SK-MEL-5 (cell line): ENCODE measurements around the gene RWDD4. TPM values are rescaled to one million over a fixed set of nuclear protein-coding genes. Genes with fewer than 3 reads are reported as not detected.
"Not testable (repeated sequence)": the region's sequence is repeated elsewhere in the genome, so short reads cannot be mapped to it uniquely, and the experiment has no call there.

Source experiments
- DNase-seq: peaks from one replicate; pipeline ENCODE4 v3.0.0-alpha.2; 2016; ENCODE audit warnings: low read depth, low spot score
- in situ Hi-C: cut with HindIII; loops from 2 replicates; pipeline ENCODE4 v1.10.0; 2016; ENCODE audit warnings: low sequenced_read_pairs, high pct_unique_total_duplicates, low pct_unique_long_range_greater_than_20kb
- total RNA-seq: library from RNA; depleted of rRNA; stranded (reverse); fragments of >200 nt; shearing (Covaris generic); gene quantifications from 2 replicates; pipeline ENCODE4 v1.2.3, GENCODE V29; 2014

The RWDD4 gene
- total RNA-seq, 1 experiment from 2014 or later = 32.5 TPM

DNA sequence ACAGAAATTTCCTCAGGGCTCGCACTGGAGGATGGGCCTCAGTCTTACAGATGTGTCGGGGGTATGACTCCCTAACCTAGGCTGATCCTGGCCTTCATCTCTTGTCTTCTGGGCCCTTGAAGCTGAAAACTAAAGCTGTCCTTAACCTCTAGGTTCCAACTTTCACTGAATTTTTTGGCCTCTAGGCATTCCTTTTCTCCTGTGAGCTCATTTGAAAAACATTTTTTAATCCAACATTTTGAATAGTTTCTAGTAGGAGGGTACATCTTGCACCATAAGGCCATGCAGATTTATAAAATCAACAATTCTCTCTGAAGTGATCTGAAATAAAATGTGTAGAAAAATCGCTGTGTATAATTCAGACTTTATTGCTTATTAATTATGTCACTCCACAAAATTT is 19.7 kb downstream of the RWDD4 start:
- DNase-seq = no peak
- in situ Hi-C loops = no loop called here

DNA sequence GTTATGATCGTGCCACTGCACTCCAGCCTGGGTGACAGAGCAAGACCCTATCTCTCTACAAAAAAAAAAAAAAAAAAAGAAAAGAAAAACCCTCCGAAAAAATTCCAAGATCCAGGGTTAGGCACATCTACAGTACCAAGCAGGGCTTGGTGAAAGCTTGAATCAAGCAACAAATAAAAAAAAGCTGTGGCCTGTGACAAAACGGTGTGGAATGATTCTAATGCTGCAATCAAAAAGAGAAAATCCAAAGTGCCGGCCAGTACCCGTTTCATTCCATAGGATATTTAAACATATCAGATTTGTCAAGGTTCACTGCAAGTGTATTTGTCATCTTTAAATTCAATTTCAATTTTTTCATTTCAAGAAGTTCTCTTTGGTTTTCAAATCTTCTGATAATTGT is 20.5 kb downstream of the RWDD4 start:
- no peak for DNase-seq
- in situ Hi-C loops = no loop called here

DNA sequence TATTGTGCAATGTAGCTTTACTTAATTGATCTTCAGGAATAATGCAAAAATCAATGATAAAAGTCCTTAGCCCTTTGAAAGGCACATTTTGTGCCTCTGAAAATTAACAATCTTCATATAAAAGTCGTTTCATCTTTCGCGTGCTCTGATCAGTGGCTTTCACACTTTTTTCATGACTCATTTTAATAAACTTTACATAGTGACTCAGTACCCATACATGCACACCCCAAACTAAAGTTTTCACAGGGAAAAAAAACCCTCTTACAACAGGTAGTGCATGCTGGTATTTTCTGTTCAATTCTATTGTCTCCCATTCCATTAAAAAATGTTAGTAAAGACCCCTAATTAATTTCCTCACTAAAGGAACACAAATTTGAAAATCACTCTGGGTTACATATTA is 21.5 kb downstream of the RWDD4 start:
- in situ Hi-C loops = no loop called here
- no peak for DNase-seq

DNA sequence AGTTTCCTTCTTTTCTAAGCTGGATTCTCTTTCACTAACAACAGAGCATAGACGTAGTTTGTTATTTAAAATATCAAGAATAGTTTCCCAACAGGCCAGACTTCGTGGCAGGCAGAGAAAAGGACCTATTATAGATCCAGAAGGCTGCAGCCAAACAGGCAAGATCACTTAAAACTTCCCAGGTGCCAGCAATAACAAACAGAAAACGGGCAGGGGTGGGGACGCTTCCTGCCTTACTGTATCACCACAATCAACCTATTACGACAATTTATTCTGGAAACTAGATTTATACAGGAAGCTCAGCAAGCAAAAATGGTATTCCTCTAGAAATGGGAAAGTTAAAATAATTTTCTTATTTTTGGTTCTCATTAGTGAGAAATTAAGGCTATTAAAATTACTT is 22.1 kb downstream of the RWDD4 start:
- DNase-seq = no peak
- in situ Hi-C loops = no loop called here

DNA sequence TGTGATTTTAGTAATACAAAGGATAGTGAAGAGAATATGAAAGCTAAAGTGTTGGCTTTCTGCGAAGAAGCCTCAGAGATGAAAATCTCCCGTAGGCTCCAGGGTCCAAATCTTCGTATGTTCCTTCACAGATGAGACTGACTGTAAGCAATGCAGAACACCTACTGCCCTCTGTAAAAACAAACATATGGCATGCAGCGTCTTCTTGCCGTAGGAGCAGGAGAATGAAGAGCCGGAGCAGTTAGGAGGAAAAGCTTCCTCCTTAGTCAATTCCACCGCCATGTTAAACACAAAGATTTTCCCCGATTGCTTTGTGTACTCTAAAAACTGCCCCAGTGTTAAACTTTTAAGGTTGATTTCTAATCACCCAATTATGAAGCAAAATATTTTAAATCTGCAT is 22.5 kb downstream of the RWDD4 start:
- in situ Hi-C loops = no loop called here
- no peak for DNase-seq

DNA sequence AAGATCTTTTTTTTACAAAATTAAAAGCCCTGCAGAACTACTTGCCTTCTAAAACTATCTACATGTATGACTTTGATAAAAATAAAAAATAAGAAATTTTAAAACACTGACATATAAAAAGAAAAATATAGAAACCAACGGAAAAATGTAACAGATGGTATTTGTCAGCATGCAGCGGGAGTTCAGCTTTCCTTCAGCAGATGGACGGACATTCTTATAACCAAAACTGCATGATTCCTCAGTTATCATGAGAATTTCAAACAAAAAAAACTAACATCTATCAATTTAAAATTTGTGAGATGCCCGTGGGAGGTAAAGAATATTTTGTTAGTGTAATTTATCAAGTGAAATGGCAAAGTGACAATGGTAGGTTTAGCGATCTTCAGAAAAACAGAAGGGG is 23.2 kb downstream of the RWDD4 start:
- DNase-seq = no peak
- in situ Hi-C loops = no loop called here

DNA sequence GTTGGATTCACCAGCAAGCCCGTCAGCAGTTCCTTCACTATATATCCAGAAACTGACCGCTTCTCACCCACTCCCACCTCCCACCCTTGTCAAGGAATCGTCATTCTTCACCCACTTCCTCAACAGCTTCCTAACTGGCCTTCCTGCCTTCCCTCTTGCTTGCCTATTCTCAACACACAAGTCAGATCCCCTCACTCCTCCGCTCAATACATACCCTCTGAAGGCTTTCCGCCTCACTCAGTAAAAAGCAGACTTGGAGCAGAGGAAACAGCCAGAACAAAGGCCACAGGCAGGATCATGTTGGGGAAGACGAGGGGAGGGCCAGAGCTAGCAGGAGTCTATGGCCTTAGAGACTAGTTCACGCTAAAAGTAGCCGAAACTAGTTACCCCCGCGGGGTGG is 23.7 kb downstream of the RWDD4 start:
- no peak for DNase-seq
- in situ Hi-C loops = no loop called here

DNA sequence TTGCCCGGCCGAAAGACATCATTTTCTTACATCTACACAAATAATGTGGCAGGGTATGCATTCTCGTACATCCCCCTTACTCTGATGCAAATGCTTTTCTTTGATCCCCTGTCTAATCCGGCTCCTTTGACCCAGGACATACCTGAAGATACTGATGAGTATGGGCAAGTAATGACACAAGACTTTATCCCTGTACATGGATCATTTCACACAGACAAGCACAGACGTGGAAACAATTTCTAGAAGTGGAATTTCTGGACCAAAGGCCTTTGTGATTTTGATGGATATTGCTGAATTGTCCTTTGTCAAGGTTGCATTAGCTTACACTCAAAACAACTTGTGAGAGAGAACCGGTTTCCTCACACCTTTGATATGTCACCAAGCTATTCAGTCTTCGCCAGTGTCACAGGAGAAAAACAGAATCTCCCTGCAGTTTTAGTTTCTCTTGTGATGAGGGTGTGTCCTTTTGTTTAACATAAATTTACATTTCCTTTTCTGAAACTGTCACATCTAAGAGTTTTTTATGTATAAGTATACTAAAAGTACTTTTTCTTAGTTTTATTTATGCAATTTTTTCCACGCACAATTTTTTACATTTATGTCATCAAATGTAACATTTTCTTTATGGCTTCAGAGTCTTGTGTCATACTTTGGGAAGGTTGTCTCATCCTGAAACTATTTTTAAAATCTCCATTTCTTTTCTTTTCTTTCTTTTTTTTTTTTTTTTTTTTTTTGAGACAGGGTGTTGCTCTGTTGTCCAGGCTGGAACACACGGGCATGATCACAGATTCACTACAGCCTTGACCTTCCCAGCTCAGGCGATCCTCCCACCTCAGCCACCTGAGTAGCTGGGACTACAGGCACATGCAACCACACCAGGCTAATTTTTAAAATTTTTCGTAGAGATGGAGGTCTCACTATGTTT is 25.2 kb downstream of the RWDD4 start:
- in situ Hi-C loops = no loop called here
- no peak for DNase-seq

DNA sequence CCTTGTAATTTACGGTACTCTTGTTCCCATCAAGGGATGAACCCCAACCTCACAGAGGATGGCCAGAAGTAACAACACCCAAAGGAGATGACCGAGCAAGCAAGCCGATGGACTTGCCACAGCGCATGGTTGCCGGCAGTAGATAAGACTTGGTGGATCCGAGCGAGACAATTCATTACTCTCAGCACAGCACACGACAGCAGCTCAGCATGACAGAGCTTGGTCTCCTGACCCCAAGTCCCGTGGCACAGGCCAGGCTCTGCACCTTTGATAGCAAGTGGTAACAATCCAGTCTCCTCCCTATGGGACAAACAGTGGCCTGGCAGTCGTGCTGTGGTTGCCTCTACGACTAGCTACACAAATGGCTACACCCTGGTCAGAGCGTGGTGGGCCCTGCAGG is 26.3 kb downstream of the RWDD4 start:
- in situ Hi-C loops = no loop called here
- no peak for DNase-seq

DNA sequence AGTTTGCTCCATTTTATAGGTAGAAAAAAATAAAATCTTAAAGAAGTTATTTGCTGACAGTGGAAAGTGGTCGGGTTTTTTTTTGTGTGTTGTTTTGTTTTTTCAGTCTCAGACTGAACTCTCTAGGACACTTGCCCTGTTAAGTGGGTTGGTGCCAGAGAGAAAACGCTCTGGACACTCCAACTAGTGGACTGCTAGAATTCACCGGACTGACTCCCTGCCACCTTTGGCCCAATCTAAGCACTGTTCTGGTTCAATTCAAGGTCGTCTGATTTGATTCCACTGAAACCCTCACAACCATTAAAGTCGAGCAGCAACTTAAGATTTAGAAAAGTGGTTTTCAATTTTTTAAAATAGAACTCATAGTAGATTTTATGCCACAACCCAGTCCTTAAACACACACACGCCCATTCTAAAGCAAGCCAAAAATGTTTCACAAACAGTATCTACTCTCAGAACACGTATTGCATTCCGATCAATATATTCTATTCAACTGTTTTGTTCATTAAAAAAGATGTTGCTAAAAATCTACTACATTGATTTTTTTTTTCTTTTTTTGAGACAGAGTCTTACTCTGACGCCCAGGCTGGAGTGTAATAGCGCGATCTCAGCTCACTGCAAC is 27.3 kb downstream of the RWDD4 start:
- DNase-seq = no peak
- in situ Hi-C loops = no loop called here

DNA sequence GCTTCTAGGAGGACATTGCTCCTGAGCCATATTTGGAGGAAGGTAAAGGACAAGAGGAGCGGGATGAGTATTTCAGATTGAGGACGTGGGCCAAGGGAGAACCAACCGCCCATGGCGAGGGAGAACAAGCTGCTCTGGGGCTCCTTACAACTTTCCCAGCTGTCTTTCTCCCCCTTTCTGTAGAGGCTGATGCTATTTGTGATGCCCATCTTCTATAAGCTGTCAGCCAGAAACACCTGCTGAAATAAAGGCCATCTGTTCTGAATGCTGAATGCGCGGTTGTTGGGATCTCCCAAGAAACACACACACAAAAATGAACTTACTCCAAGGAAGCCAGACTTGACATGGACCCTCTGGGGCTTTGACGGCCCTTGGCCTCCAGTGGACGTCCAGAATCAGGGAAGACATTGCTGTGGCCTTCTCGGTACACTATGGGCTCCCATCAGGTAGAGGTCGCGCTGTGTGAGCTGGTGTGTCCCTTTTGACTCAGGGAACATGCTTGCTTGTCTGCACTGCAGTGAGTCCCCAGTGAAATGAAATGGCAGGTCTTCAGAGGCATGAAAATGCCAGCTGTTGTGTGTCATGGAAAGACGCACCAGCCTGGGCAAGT is 30.9 kb downstream of the RWDD4 start:
- in situ Hi-C loops = no loop called here
- DNase-seq = no peak

DNA sequence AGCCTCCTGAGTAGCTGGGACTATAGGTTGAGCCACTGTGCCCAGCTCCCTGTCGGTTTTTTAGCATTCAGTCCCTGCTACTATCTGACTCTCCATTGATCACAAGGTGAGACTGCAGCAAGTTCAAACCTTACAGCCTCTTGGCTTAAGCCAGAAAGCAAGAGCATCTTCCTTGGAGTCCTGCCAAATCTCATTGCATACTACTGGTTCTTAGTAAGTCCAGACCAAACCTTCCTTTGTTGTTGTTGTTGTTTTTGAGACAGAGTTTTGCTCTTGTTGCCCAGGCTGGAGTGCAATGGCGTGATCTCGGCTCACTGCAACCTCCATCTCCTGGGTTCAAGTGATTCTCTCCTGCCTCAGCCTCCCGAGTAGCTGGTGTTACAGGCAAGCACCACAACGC is 31.7 kb downstream of the RWDD4 start:
- in situ Hi-C loops = not testable (repeated sequence)

DNA sequence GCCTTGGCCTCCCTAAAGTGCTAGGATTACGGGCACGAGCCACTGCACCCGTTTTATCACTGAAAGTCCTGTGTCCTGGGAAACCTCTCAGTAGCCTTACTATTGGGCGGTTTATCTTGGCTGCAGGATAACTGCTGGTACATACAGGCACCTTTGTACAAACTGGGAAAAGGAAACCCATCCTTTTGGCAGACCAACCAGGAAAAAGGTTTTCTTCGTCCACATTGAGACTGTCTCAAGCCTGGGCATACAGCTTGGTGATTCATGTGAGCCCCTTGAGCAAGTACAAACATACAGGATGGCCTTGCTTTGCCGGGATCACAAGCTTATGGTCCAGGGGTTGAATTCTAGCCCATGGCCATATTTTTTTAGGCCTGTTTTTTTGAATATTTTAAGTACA is 32.8 kb downstream of the RWDD4 start:
- in situ Hi-C loops = no loop called here
- no peak for DNase-seq

More for the DNA sequence above, 31.7 kb downstream of the RWDD4 start:
- DNase-seq = not testable (repeated sequence)

DNA sequence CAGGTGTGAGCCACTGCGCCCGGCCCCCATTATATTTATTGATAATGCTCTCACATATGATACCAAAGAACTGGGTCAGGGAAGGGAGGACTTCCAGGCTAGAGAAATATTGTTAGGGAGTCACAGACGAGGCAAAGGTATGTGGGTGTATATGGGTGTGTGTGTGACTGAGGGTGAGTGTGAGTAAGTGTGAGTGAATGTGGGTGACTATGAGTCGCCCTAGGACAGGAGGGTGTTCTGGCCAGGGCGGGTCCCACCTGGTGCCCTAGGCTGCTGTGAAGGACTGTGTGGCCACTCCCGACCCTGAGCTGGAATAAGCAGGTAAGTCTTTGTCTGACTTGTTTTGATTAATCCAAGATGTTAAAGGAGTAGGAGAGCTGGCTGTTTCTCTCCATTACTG is 34.4 kb downstream of the RWDD4 start:
- no peak for DNase-seq
- in situ Hi-C loops = no loop called here

DNA sequence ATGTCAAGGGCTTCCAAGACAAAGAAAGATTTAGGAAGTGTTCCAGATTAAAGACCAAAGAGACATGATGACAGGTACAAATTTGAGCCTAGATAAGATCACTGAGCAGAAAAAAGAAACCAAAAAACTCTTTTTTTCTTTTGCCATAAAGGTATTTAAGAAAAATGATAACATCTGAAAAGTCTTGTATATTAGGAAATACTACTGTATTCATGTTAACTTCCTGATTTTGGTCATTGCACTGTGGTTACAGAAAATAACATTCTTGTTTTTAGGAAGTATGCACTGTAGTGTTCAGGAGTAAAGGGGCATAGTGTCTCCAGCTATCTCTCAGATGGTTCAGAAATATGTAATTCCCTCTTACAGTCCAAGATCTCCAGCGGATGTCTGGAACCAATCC is 37.1 kb downstream of the RWDD4 start:
- in situ Hi-C loops = no loop called here
- DNase-seq = no peak

DNA sequence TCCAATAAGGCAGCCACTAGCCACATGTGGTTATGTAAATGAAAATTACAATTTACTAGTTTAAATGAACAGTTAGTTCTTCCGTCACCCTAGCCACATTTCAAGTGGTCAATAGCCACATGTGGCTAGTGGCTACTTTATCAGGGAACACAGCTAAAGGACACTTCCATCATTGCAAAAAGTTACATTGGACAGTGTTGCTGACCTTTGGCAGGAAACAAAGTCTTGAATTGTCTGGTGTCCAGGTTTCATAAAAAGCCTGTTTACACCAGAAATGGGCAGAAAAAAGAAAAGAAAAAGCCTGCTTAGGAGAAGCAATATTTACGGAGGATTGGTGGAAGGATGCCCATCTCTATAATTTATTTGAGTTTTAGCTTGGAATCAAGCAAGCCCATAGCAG is 38.6 kb downstream of the RWDD4 start:
- no peak for DNase-seq
- in situ Hi-C loops = no loop called here

DNA sequence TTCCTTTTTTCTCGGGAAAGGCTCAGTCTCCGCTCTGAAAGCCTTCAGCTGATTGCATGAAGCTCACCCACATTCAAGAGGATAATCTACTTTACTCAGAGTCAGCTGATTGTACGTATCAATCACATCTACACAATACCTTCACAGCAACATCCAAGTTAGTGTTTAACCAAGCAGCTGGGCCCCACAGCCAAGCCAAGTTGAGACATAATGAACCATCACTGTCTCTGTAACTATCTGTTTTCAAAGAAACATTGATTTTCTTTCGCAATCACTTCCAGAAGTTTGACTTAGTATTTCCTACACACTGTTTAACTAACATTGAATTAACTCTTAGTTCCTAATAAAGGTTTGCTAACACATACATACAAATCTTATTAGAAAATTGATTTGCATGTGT is 40.3 kb downstream of the RWDD4 start:
- peak; percentile 83 for DNase-seq

DNA sequence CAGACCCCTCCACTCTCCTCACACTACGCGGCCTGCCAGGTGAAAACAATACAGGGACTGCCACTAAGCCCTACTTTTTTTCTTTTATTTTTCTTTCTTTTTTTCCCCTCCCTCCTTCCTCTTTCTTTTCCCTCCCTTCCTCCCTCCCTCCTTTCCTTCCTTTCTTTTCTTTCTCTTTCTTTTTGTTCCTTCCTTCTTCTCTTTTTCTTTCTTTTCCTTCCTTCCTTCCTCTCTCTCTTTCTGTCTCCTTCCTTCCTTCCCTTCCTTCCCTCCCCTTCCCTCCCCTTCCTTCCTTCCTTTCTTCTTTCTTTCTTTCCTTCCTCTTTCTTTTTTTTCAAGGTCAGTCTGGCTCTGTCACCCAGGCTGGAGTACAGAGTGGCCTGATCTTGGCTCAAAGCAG is 41.9 kb downstream of the RWDD4 start:
- in situ Hi-C loops = no loop called here
- no peak for DNase-seq

More for the DNA sequence above, 40.3 kb downstream of the RWDD4 start:
- in situ Hi-C loops = no loop called here
